HS-5 (cell line): Measurements from ENCODE around the gene DDX51.
"Not testable (repeated sequence)": the region's sequence is repeated elsewhere in the genome, so short reads cannot be mapped to it uniquely, and the experiment has no call there.

Experiments
- DNase-seq: peaks from one replicate; pipeline ENCODE4 v3.0.0-alpha.2; 2012; ENCODE audit warnings: low read depth

The DDX51 gene

GRCh38 chr12:132153501-132154340, 9.6 kb upstream of the DDX51 start:
- DNase-seq = no peak

- no peak for DNase-seq
These were observed 8.8 kb upstream of the DDX51 start for GRCh38 chr12:132152953-132153352.

GRCh38 chr12:132152411-132152821, 8.3 kb upstream of the DDX51 start:
- DNase-seq = no peak

GRCh38 chr12:132151766-132152410, 7.8 kb upstream of the DDX51 start:
- no peak for DNase-seq

GRCh38 chr12:132151145-132151765, 7.1 kb upstream of the DDX51 start:
- DNase-seq = no peak

- DNase-seq = no peak
These were observed 6.6 kb upstream of the DDX51 start for GRCh38 chr12:132150780-132151144.

- not testable (repeated sequence) for DNase-seq
These were observed 5.4 kb upstream of the DDX51 start for GRCh38 chr12:132149526-132149925.

GRCh38 chr12:132148368-132149045, 4.4 kb upstream of the DDX51 start:
- DNase-seq = no peak

GRCh38 chr12:132147423-132148367, 3.6 kb upstream of the DDX51 start:
- no peak for DNase-seq

GRCh38 chr12:132146772-132147422, 2.8 kb upstream of the DDX51 start:
- DNase-seq = no peak

- DNase-seq = no peak
These were observed 2.0 kb upstream of the DDX51 start for GRCh38 chr12:132146098-132146497.

GRCh38 chr12:132145334-132145733, 1.2 kb upstream of the DDX51 start:
- DNase-seq = no peak

GRCh38 chr12:132144810-132145168, 670 bp upstream of the DDX51 start:
- DNase-seq = no peak

GRCh38 chr12:132143336-132144071, 615 bp downstream of the DDX51 start:
- DNase-seq = no peak

- DNase-seq = no peak
These were observed 1.3 kb downstream of the DDX51 start for GRCh38 chr12:132142679-132143335.

GRCh38 chr12:132141976-132142678, 2.0 kb downstream of the DDX51 start:
- DNase-seq = no peak

GRCh38 chr12:132140918-132141841, 2.9 kb downstream of the DDX51 start:
- DNase-seq = no peak

GRCh38 chr12:132140501-132140900, 3.6 kb downstream of the DDX51 start:
- DNase-seq = no peak
